ENCODE results near the gene KCNIP4.

GRCh38 chr4:20997886-20998285, 950.7 kb downstream of the KCNIP4 start:
- TF ChIP-seq POLR2AphosphoS5 (IDR thresholded peaks at IDR 0.05) (no peak), POLR2A (IDR thresholded peaks at IDR 0.05) (no peak)

Measured in transverse colon (tissue), 3 donors.